OCI-LY7 (cell line): ENCODE data around the gene CHCHD4. TPM values are rescaled to one million over a fixed set of nuclear protein-coding genes. Genes with fewer than 3 reads are reported as not detected.

Source experiments
- BruUV-seq: library from RNA; stranded (reverse); fragments of 400-500 nt; replicated peaks from 2 replicates; lab custom pipeline; 2021; lab: Mats Ljungman, UMichigan
- CTCF ChIA-PET: fragments of 300-600 bp; sonication (Branson Sonifier 250); formaldehyde crosslinking; loops from one replicate; lab custom pipeline; 2022; ENCODE audit warnings: antibody characterized with exemption; ENCODE audit not compliant: unreplicated experiment; lab: Charles Lee
- POLR2A ChIA-PET: fragments of 300-600 bp; sonication (Branson Sonifier 250); formaldehyde crosslinking; loops from one replicate; lab custom pipeline; 2022; ENCODE audit warnings: antibody characterized with exemption; lab: Charles Lee
- DNase-seq: peaks from one replicate; pipeline ENCODE4 v3.0.0-alpha.2; 2015; ENCODE audit warnings: low spot score
- H2AFZ ChIP-seq: fragments of 200-600 bp; sonication (generic), shearing (Covaris generic); 2 replicates; pipeline ENCODE4 v1.6.1; 2014; ENCODE audit warnings: mild to moderate bottlenecking, antibody characterized with exemption, low read length, moderate library complexity
- H3K27ac ChIP-seq: fragments of 200-600 bp; sonication (generic); 2 replicates; pipeline ENCODE4 v1.5.1; 2014; ENCODE audit warnings: mixed run types, low read depth, mild to moderate bottlenecking, moderate library complexity, low read length, inconsistent platforms; ENCODE audit not compliant: poor library complexity, severe bottlenecking
- H3K36me3 ChIP-seq: fragments of 200-600 bp; sonication (generic); 2 replicates; pipeline ENCODE4 v1.6.1; 2014; ENCODE audit warnings: mild to moderate bottlenecking, antibody characterized with exemption, low read length, moderate library complexity, mixed read lengths; ENCODE audit not compliant: insufficient read depth
- H3K4me1 ChIP-seq: fragments of 200-600 bp; sonication (generic); 2 replicates; pipeline ENCODE4 v1.5.1; 2014; ENCODE audit warnings: mild to moderate bottlenecking, low read length; ENCODE audit not compliant: insufficient read depth, poor library complexity, severe bottlenecking
- H3K4me2 ChIP-seq: fragments of 200-600 bp; sonication (generic); 2 replicates; pipeline ENCODE4 v1.6.1; 2014; ENCODE audit warnings: mild to moderate bottlenecking, low read length
- H3K4me3 ChIP-seq: fragments of 200-600 bp; sonication (generic); 2 replicates; pipeline ENCODE4 v1.5.1; 2014; ENCODE audit warnings: mild to moderate bottlenecking, low read depth, low read length; ENCODE audit not compliant: poor library complexity, severe bottlenecking
- H3K79me2 ChIP-seq: fragments of 200-600 bp; sonication (generic); 2 replicates; pipeline ENCODE4 v1.6.1; 2016; ENCODE audit warnings: low read depth, mild to moderate bottlenecking, low read length, moderate library complexity, mixed read lengths; ENCODE audit not compliant: insufficient read depth
- H3K9me2 ChIP-seq: fragments of 200-600 bp; sonication (generic); 2 replicates; pipeline ENCODE4 v1.6.1; 2016; ENCODE audit warnings: mild to moderate bottlenecking, low read length, mixed read lengths; ENCODE audit not compliant: insufficient read depth
- H3K9me3 ChIP-seq: fragments of 200-600 bp; sonication (generic); 2 replicates; pipeline ENCODE4 v1.6.1; 2014; ENCODE audit warnings: mild to moderate bottlenecking, mixed run types, low read length, mixed read lengths
- H4K20me1 ChIP-seq: fragments of 200-600 bp; sonication (generic); 2 replicates; pipeline ENCODE4 v1.6.1; 2014; ENCODE audit warnings: mild to moderate bottlenecking, antibody characterized with exemption, low read length, moderate library complexity, mixed read lengths; ENCODE audit not compliant: insufficient read depth
- EZH2phosphoT487 ChIP-seq: fragments of 200-600 bp; sonication (generic); IDR thresholded peaks from 2 replicates; pipeline ENCODE4 v1.6.1; 2018; ENCODE audit warnings: low read depth, borderline replicate concordance, mild to moderate bottlenecking, mixed run types, antibody characterized with exemption, low read length, moderate library complexity, mixed read lengths
- intact Hi-C: fragments of 100-400 bp; cut with micrococcal nuclease; formaldehyde crosslinking; loops from one replicate; pipeline ENCODE4 v1.10.0; 2022; ENCODE audit not compliant: unreplicated experiment
- total RNA-seq, 2 experiments: library from RNA; depleted of rRNA in 1 of 2; stranded (reverse); fragments of >200 nt in 1 of 2; shearing (Covaris generic) in 1 of 2; gene quantifications; 2 replicates each; pipeline ENCODE4 v1.2.3, GENCODE V29; 2014 to 2022
- TF ChIP-seq, protein P1 (sequence below): fragments of 200-600 bp; sonication (generic); conservative IDR thresholded peaks from 2 replicates; pipeline ENCODE4 v1.5.1; 2014; ENCODE audit warnings: mild to moderate bottlenecking, antibody characterized with exemption, low read length, moderate library complexity, mixed read lengths

The CHCHD4 gene
- total RNA-seq, 2 experiments from 2014 or later, result 19.8 to 27.1 TPM

DNA sequence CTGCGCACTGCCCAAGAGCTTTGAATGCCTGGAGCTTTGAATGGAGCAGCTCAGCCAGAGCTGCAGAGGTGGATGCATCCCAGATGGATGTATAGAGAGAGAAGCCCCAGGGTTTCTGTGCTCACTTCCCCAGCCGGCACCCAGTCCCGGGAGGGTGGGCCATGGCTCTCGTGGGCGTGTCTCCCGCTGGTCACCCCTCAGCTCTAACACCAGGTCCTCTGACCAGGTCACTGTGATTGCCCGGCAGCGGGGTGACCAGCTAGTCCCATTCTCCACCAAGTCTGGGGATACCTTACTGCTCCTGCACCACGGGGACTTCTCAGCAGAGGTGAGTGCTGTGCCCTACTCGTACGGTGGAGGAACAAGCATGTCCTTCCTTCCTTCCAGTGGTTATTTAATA is 10.9 kb upstream of the CHCHD4 start:
- Histone ChIP-seq H4K20me1 (no peaks in the 10 kb centered on the region), H3K9me2 (no peaks in the 10 kb centered on the region), H3K9me3 (no peaks in the 10 kb centered on the region), H3K27ac (no peak overlapping the region), H2AFZ (no peak overlapping the region), H3K36me3 (peaks cover 46% of the 10 kb centered on the region), H3K4me1 (no peaks in the 10 kb centered on the region), H3K79me2 (no peaks in the 10 kb centered on the region), H3K4me2 (no peak overlapping the region), H3K4me3 (no peak overlapping the region)
- intact Hi-C loops, result no loop called here
- no TSS peak for BruUV-seq
- TF ChIP-seq, protein P1, sequence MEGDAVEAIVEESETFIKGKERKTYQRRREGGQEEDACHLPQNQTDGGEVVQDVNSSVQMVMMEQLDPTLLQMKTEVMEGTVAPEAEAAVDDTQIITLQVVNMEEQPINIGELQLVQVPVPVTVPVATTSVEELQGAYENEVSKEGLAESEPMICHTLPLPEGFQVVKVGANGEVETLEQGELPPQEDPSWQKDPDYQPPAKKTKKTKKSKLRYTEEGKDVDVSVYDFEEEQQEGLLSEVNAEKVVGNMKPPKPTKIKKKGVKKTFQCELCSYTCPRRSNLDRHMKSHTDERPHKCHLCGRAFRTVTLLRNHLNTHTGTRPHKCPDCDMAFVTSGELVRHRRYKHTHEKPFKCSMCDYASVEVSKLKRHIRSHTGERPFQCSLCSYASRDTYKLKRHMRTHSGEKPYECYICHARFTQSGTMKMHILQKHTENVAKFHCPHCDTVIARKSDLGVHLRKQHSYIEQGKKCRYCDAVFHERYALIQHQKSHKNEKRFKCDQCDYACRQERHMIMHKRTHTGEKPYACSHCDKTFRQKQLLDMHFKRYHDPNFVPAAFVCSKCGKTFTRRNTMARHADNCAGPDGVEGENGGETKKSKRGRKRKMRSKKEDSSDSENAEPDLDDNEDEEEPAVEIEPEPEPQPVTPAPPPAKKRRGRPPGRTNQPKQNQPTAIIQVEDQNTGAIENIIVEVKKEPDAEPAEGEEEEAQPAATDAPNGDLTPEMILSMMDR, result no peak
- TF ChIP-seq EZH2phosphoT487, result no peak
- ChIA-PET POLR2A (no interaction called here), CTCF (no interaction called here)
- DNase-seq, result no peak

DNA sequence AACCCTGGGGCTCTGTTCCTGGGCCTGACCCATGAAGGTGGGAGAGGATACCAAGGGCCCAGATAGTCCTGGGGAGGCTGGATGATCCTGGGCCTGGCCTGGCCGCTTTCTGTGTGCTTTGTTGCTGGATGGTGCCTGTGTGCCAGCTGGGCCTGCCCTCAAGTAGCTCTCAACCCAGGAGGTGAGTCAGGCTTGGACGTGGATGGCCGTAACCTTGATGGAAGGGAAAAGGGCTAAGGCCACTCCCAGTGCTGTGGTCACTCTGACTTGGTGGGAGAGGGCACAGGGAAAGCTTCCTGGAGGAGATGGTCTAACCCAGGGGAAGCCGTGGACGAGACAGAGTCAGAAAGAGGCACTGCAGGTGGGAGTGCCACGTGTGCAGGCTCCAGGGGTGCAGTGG is 9.6 kb upstream of the CHCHD4 start:
- Histone ChIP-seq H3K9me3 (no peaks in the 10 kb centered on the region), H4K20me1 (no peaks in the 10 kb centered on the region), H3K79me2 (no peaks in the 10 kb centered on the region), H3K4me3 (no peak overlapping the region), H3K9me2 (no peaks in the 10 kb centered on the region), H3K27ac (no peak overlapping the region), H3K4me1 (no peaks in the 10 kb centered on the region), H3K4me2 (no peak overlapping the region), H2AFZ (no peak overlapping the region), H3K36me3 (peaks cover 57% of the 10 kb centered on the region)
- CTCF ChIA-PET, result no interaction called here
- no peak for DNase-seq
- intact Hi-C loops, result no loop called here
- TF ChIP-seq EZH2phosphoT487, result no peak
- TF ChIP-seq, protein P1, result no peak
- POLR2A ChIA-PET, result interaction anchor here (1.4 kb wide), 1 partner anchor 9 kb away, joined by 3 read pairs; the partner anchor contains the start of gene TMEM43
- no TSS peak for BruUV-seq

- Histone ChIP-seq H3K36me3 (peaks cover 60% of the 10 kb centered on the region), H3K4me1 (no peaks in the 10 kb centered on the region), H3K4me3 (no peak overlapping the region), H3K9me2 (no peaks in the 10 kb centered on the region), H4K20me1 (no peaks in the 10 kb centered on the region), H2AFZ (no peak overlapping the region), H3K27ac (no peak overlapping the region), H3K79me2 (no peaks in the 10 kb centered on the region), H3K4me2 (no peak overlapping the region), H3K9me3 (no peaks in the 10 kb centered on the region)
- BruUV-seq, result no TSS peak
- POLR2A ChIA-PET, result interaction anchor here (1.4 kb wide), 1 partner anchor 8 kb away, joined by 3 read pairs; the partner anchor contains the start of gene TMEM43
- intact Hi-C loops, result no loop called here
- DNase-seq, result no peak
- CTCF ChIA-PET, result no interaction called here
- TF ChIP-seq, protein P1, result no peak
- TF ChIP-seq EZH2phosphoT487, result no peak
Observed at GRCh38 chr3:14133876-14134275, 9.2 kb upstream of the CHCHD4 start.
